HepG2 (cell line): Measurements from ENCODE around the gene GBE1. TPM values are rescaled to one million over a fixed set of nuclear protein-coding genes. Genes with fewer than 3 reads are reported as not detected.

Experiments used
- CENPX ChIP-seq: sonication (generic); formaldehyde crosslinking; IDR thresholded peaks from 2 replicates; pipeline ENCODE4 v1.9.0; 2021; ENCODE audit warnings: mild to moderate bottlenecking, missing genetic modification reagents, moderate library complexity
- CHD4 ChIP-seq: fragments of 200-600 bp; sonication (generic); IDR thresholded peaks from 2 replicates; pipeline ENCODE4 v1.7.0; 2017; ENCODE audit warnings: mild to moderate bottlenecking, low read length, borderline replicate concordance
- FOXK1 ChIP-seq: sonication (generic); formaldehyde crosslinking; IDR thresholded peaks from 2 replicates; pipeline ENCODE4 v1.4.0; 2020; ENCODE audit warnings: low read depth, missing genetic modification reagents, borderline replicate concordance
- GABPB1 ChIP-seq: IDR thresholded peaks from 2 replicates; pipeline ENCODE4 v1.6.1; 2016; ENCODE audit warnings: mild to moderate bottlenecking, missing genetic modification reagents, moderate library complexity, missing compliant biosample characterization
- HNRNPUL1 ChIP-seq: fragments of 200-400 bp; formaldehyde crosslinking; IDR thresholded peaks from 2 replicates; pipeline ENCODE4 v1.6.1; 2017; ENCODE audit warnings: low read depth, mild to moderate bottlenecking, low read length, moderate library complexity
- IRF2 ChIP-seq: IDR thresholded peaks from 2 replicates; pipeline ENCODE4 v1.6.1; 2018; ENCODE audit warnings: missing genetic modification reagents, missing compliant biosample characterization
- KDM4B ChIP-seq: sonication (generic); formaldehyde crosslinking; IDR thresholded peaks from 2 replicates; pipeline ENCODE4 v1.4.0; 2020; ENCODE audit warnings: missing genetic modification reagents
- MATR3 ChIP-seq: sonication (generic); formaldehyde crosslinking; IDR thresholded peaks from 2 replicates; pipeline ENCODE4 v1.4.0; 2020; ENCODE audit warnings: missing genetic modification reagents
- MEIS2 ChIP-seq: sonication (generic); formaldehyde crosslinking; IDR thresholded peaks from 2 replicates; pipeline ENCODE4 v1.9.0; 2021; ENCODE audit warnings: mild to moderate bottlenecking, missing genetic modification reagents
- POLR2A ChIP-seq, 2 experiments: IDR thresholded peaks; 2 replicates each; pipeline ENCODE4 v1.6.1; 2011; ENCODE audit warnings: low read depth in 2 of 2, low read length in 2 of 2, mild to moderate bottlenecking in 1 of 2, moderate library complexity in 1 of 2; ENCODE audit not compliant: insufficient read depth in 1 of 2
- RBFOX2 ChIP-seq: fragments of 200-400 bp; formaldehyde crosslinking; IDR thresholded peaks from 2 replicates; pipeline ENCODE4 v1.6.1; 2017; ENCODE audit warnings: low read depth, mild to moderate bottlenecking, low read length
- RCOR2 ChIP-seq: IDR thresholded peaks from 2 replicates; pipeline ENCODE4 v1.6.1; 2016; ENCODE audit warnings: missing biosample characterization, missing genetic modification reagents
- RFX3 ChIP-seq: IDR thresholded peaks from 2 replicates; pipeline ENCODE4 v1.6.1; 2016; ENCODE audit warnings: missing biosample characterization, missing genetic modification reagents
- RFXANK ChIP-seq: IDR thresholded peaks from 2 replicates; pipeline ENCODE4 v1.6.1; 2016
- SAFB2 ChIP-seq: sonication (generic); formaldehyde crosslinking; IDR thresholded peaks from 2 replicates; pipeline ENCODE4 v1.5.1; 2020; ENCODE audit warnings: missing genetic modification reagents, low read depth, mild to moderate bottlenecking, borderline replicate concordance
- SP5 ChIP-seq: IDR thresholded peaks from 2 replicates; pipeline ENCODE4 v1.6.1; 2016; ENCODE audit warnings: low read depth, borderline replicate concordance
- TEAD3 ChIP-seq: optimal IDR thresholded peaks from 2 replicates; pipeline ENCODE3; 2016; ENCODE audit warnings: borderline replicate concordance
- ZBTB20 ChIP-seq: sonication (generic); formaldehyde crosslinking; IDR thresholded peaks from 2 replicates; pipeline ENCODE4 v1.8.1; 2023; ENCODE audit warnings: missing genetic modification reagents, low read depth, mild to moderate bottlenecking, borderline replicate concordance
- ZNF12 ChIP-seq: sonication (generic); formaldehyde crosslinking; IDR thresholded peaks from 2 replicates; pipeline ENCODE4 v1.5.0; 2020; ENCODE audit warnings: missing genetic modification reagents
- ZNF552 ChIP-seq: sonication (generic); formaldehyde crosslinking; IDR thresholded peaks from 2 replicates; pipeline ENCODE4 v1.9.0; 2022; ENCODE audit warnings: missing genetic modification reagents, mild to moderate bottlenecking, borderline replicate concordance
- ZNF564 ChIP-seq: sonication (generic); formaldehyde crosslinking; IDR thresholded peaks from 2 replicates; pipeline ENCODE4 v1.8.1; 2023; ENCODE audit warnings: mild to moderate bottlenecking, missing genetic modification reagents
- ZNF569 ChIP-seq: sonication (generic); formaldehyde crosslinking; IDR thresholded peaks from 2 replicates; pipeline ENCODE4 v1.5.0; 2020; ENCODE audit warnings: mild to moderate bottlenecking, missing genetic modification reagents, moderate library complexity, borderline replicate concordance
- ZNF737 ChIP-seq: sonication (generic); formaldehyde crosslinking; IDR thresholded peaks from 2 replicates; pipeline ENCODE4 v1.5.0; 2020; ENCODE audit warnings: missing genetic modification reagents, mild to moderate bottlenecking, borderline replicate concordance
- ZNF788 ChIP-seq: sonication (generic); formaldehyde crosslinking; IDR thresholded peaks from 2 replicates; pipeline ENCODE4 v1.5.0; 2020; ENCODE audit warnings: mild to moderate bottlenecking, missing genetic modification reagents, borderline replicate concordance
- polyA plus RNA-seq, 8 experiments: library from polyadenylated mRNA; depleted of rRNA in 3 of 8; stranded (reverse) in 7 of 8; unstranded in 1 of 8; fragments of >200 nt; fragmentation: Illumina TruSeq in 4 of 8; extraction: Trizol in 4 of 8; gene quantifications; 2 replicates each; pipeline versions ENCODE4 v1.2.1 to v1.2.3, GENCODE V29; 2011 to 2016; ENCODE audit warnings: low read depth in 4 of 8, missing spikeins in 1 of 8, mixed read lengths in 1 of 8; ENCODE audit not compliant: insufficient read depth in 1 of 8
- total RNA-seq, 5 experiments: library from RNA; depleted of rRNA; stranded (reverse); fragments of >200 nt; fragmentation: Illumina TruSeq; extraction: Trizol; gene quantifications; 2 replicates each; pipeline ENCODE4 v1.2.3, GENCODE V29; 2016; ENCODE audit warnings: low read depth in 1 of 5
- TF ChIP-seq, protein P1 (sequence below): IDR thresholded peaks from 2 replicates; pipeline ENCODE4 v1.6.1; 2016; ENCODE audit warnings: low read depth
- TF ChIP-seq, protein P2 (sequence below): sonication (generic); formaldehyde crosslinking; IDR thresholded peaks from 2 replicates; pipeline ENCODE4 v1.5.1; 2020; ENCODE audit warnings: mild to moderate bottlenecking, missing genetic modification reagents
- TF ChIP-seq, protein P3 (sequence below): sonication (generic); formaldehyde crosslinking; IDR thresholded peaks from 2 replicates; pipeline ENCODE4 v1.8.0; 2022; ENCODE audit warnings: missing genetic modification reagents, mild to moderate bottlenecking, moderate library complexity, borderline replicate concordance

Gene GBE1
- total and polyA plus RNA-seq, 2 of the 13 experiments (the other 11 are each of a cell fraction or from before 2014, with no cell fraction given): 22.9 to 36.1 TPM

DNA sequence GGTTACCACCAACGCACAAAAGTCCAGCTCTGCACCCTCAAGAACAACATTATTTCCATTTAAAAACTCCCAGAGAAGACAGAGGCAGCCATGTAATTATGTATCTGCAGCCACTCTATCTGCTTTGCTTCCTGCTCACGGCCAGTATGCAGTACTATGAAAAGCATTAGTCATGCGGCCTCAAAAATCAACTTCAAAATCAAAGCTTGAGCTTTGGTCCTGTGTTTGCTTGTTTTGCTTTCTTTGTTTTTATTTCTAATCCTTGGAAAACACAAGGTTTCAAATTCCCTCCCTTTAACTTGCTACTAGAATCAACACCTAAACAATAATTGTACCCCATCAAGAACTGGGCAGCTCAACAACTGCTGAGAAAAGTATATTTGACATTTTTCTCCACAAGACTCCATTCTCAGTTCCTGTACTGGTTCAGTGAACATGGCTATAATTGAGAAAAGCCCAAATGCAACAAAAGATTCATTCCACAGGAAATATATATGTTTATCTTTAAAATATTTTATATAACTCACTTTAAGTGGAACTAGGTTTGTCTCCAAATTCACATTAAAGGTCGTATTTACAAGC is 37.6 kb downstream of the GBE1 start (continued):
- TF ChIP-seq ZNF569: no peak
- TF ChIP-seq HNRNPUL1: no peak
- TF ChIP-seq CHD4: no peak
- TF ChIP-seq, protein P1, sequence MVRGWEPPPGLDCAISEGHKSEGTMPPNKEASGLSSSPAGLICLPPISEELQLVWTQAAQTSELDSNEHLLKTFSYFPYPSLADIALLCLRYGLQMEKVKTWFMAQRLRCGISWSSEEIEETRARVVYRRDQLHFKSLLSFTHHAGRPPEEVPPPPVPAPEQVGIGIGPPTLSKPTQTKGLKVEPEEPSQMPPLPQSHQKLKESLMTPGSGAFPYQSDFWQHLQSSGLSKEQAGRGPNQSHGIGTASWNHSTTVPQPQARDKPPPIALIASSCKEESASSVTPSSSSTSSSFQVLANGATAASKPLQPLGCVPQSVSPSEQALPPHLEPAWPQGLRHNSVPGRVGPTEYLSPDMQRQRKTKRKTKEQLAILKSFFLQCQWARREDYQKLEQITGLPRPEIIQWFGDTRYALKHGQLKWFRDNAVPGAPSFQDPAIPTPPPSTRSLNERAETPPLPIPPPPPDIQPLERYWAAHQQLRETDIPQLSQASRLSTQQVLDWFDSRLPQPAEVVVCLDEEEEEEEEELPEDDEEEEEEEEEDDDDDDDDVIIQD (CRISPR knock-in tag): peak; percentile 56; the same call in 1 of the 2 replicates
- TF ChIP-seq ZBTB20 (CRISPR knock-in tag): no peak
- no peak for TF ChIP-seq POLR2A (IDR thresholded peaks at IDR 0.05; ENCODE audit: insufficient read depth in 1 of 2, low read depth in 2 of 2, low read length in 2 of 2)
- no peak for TF ChIP-seq ZNF788 (CRISPR knock-in tag)
- no peak for TF ChIP-seq SP5 (CRISPR knock-in tag)
- no peak for TF ChIP-seq GABPB1 (CRISPR knock-in tag)
- TF ChIP-seq RFX3 (CRISPR knock-in tag): no peak
- no peak for TF ChIP-seq MATR3 (CRISPR knock-in tag)
- TF ChIP-seq RBFOX2: no peak
- TF ChIP-seq TEAD3: peak; percentile 45
- no peak for TF ChIP-seq MEIS2 (CRISPR knock-in tag)
- no peak for TF ChIP-seq CENPX
- no peak for TF ChIP-seq ZNF12
- no peak for TF ChIP-seq IRF2 (CRISPR knock-in tag)
- no peak for TF ChIP-seq KDM4B
- TF ChIP-seq RCOR2: 0 out of 2 replicates have a peak, but pooled peaks have one; percentile 21
- no peak for TF ChIP-seq ZNF737 (CRISPR knock-in tag)
- 0 out of 2 replicates have a peak, but pooled peaks have one; percentile 26 for TF ChIP-seq FOXK1 (CRISPR knock-in tag)
- TF ChIP-seq ZNF552 (CRISPR knock-in tag): no peak
- TF ChIP-seq, protein P2, sequence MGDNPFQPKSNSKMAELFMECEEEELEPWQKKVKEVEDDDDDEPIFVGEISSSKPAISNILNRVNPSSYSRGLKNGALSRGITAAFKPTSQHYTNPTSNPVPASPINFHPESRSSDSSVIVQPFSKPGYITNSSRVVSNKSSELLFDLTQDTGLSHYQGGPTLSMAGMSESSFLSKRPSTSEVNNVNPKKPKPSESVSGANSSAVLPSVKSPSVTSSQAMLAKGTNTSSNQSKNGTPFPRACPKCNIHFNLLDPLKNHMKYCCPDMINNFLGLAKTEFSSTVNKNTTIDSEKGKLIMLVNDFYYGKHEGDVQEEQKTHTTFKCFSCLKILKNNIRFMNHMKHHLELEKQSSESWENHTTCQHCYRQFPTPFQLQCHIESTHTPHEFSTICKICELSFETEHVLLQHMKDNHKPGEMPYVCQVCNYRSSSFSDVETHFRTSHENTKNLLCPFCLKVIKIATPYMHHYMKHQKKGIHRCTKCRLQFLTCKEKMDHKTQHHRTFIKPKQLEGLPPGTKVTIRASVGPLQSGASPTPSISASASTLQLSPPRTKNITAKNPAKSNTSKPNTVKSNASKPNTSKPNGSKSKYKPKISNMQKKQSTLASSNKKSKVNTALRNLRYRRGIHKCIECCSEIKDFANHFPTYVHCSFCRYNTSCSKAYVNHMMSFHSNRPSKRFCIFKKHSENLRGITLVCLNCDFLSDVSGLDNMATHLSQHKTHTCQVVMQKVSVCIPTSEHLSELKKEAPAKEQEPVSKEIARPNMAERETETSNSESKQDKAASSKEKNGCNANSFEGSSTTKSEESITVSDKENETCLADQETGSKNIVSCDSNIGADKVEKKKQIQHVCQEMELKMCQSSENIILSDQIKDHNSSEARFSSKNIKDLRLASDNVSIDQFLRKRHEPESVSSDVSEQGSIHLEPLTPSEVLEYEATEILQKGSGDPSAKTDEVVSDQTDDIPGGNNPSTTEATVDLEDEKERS (CRISPR knock-in tag): no peak
- no peak for TF ChIP-seq RFXANK
- no peak for TF ChIP-seq ZNF564 (CRISPR knock-in tag)
- TF ChIP-seq SAFB2 (CRISPR knock-in tag): no peak
- TF ChIP-seq, protein P3, sequence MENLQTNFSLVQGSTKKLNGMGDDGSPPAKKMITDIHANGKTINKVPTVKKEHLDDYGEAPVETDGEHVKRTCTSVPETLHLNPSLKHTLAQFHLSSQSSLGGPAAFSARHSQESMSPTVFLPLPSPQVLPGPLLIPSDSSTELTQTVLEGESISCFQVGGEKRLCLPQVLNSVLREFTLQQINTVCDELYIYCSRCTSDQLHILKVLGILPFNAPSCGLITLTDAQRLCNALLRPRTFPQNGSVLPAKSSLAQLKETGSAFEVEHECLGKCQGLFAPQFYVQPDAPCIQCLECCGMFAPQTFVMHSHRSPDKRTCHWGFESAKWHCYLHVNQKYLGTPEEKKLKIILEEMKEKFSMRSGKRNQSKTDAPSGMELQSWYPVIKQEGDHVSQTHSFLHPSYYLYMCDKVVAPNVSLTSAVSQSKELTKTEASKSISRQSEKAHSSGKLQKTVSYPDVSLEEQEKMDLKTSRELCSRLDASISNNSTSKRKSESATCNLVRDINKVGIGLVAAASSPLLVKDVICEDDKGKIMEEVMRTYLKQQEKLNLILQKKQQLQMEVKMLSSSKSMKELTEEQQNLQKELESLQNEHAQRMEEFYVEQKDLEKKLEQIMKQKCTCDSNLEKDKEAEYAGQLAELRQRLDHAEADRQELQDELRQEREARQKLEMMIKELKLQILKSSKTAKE (CRISPR knock-in tag): no peak
